HG02938 (cell line): ENCODE data around the gene DMRTB1.

Source experiments
- ATAC-seq: cut with Tn5 transposase; IDR thresholded peaks from one replicate; pipeline ENCODE4 v1.9.1; 2021; ENCODE audit warnings: mild to moderate bottlenecking, moderate library complexity; ENCODE audit not compliant: unreplicated experiment

Gene DMRTB1

GRCh38 chr1:53507116-53507820 is 48.1 kb downstream of the DMRTB1 start:
- no peak for ATAC-seq

- no peak for ATAC-seq
Observed at GRCh38 chr1:53508056-53508990, 49.1 kb downstream of the DMRTB1 start.

- ATAC-seq = no peak
Observed at GRCh38 chr1:53508991-53509666, 49.9 kb downstream of the DMRTB1 start.

- no peak for ATAC-seq
Observed at GRCh38 chr1:53509775-53510174, 50.6 kb downstream of the DMRTB1 start.

- no peak for ATAC-seq
Observed at GRCh38 chr1:53510215-53510614, 51.0 kb downstream of the DMRTB1 start.

- ATAC-seq = no peak
Observed at GRCh38 chr1:53511323-53511932, 52.2 kb downstream of the DMRTB1 start.

GRCh38 chr1:53511933-53512806 is 53.0 kb downstream of the DMRTB1 start:
- no peak for ATAC-seq

- ATAC-seq = no peak
Observed at GRCh38 chr1:53512807-53513755, 53.9 kb downstream of the DMRTB1 start.

GRCh38 chr1:53513846-53514245 is 54.6 kb downstream of the DMRTB1 start:
- ATAC-seq = no peak

- ATAC-seq = no peak
Observed at GRCh38 chr1:53514436-53514835, 55.2 kb downstream of the DMRTB1 start.

- ATAC-seq = no peak
Observed at GRCh38 chr1:53516181-53516580, 57.0 kb downstream of the DMRTB1 start.
